ENCODE measurements around the gene SYNPO2.

The SYNPO2 gene

GRCh38 chr4:118968813-118969212, 80.2 kb downstream of the SYNPO2 start:
- H3K79me2 ChIP-seq (ENCODE audit: insufficient read depth, low read length): no peaks in the 10 kb centered on the region
- no peak overlapping the region for H3K9ac ChIP-seq (ENCODE audit: low read depth, low read length, poor library complexity, severe bottlenecking)
- H2AFZ ChIP-seq (ENCODE audit: low read length): peak overlapping the region; percentile 96
- no peaks in the 10 kb centered on the region for H3K9me3 ChIP-seq (ENCODE audit: insufficient read depth, low read depth, low read length)
- no peaks in the 10 kb centered on the region for H3F3A ChIP-seq (ENCODE audit: low read depth)
- no peaks in the 10 kb centered on the region for H3K36me3 ChIP-seq (ENCODE audit: insufficient read depth, low read length)
- H4K20me1 ChIP-seq (ENCODE audit: insufficient read depth, low read length, poor library complexity, severe bottlenecking): no peaks in the 10 kb centered on the region
- no peak overlapping the region for H3K4me3 ChIP-seq (ENCODE audit: low read length, poor library complexity, severe bottlenecking)
- H3K27me3 ChIP-seq (ENCODE audit: insufficient read depth, low read length, poor library complexity, severe bottlenecking): no peaks in the 10 kb centered on the region
- H3K4me1 ChIP-seq (ENCODE audit: insufficient read depth, low read length, poor library complexity, severe bottlenecking): peaks cover 11% of the 10 kb centered on the region
- H3K9me2 ChIP-seq (replicated peaks; ENCODE audit: low read depth, low read length): no peaks in the 10 kb centered on the region
- TF ChIP-seq EZH2phosphoT487 (IDR thresholded peaks at IDR 0.05; ENCODE audit: borderline replicate concordance) (no peak), CTCF (conservative IDR thresholded peaks at IDR 0.05; ENCODE audit: low read length) (no peak)
- H3K4me2 ChIP-seq (ENCODE audit: low read depth, low read length, poor library complexity, severe bottlenecking): no peak overlapping the region

GRCh38 chr4:118969359-118969758, 80.7 kb downstream of the SYNPO2 start:
- H3K4me2 ChIP-seq (ENCODE audit: low read depth, low read length, poor library complexity, severe bottlenecking): no peak overlapping the region
- TF ChIP-seq CTCF (conservative IDR thresholded peaks at IDR 0.05; ENCODE audit: low read length): peak; percentile 64
- no peak for TF ChIP-seq EZH2phosphoT487 (IDR thresholded peaks at IDR 0.05; ENCODE audit: borderline replicate concordance)
- no peaks in the 10 kb centered on the region for H3K9me2 ChIP-seq (replicated peaks; ENCODE audit: low read depth, low read length)
- H3K79me2 ChIP-seq (ENCODE audit: insufficient read depth, low read length): no peaks in the 10 kb centered on the region
- H3K4me3 ChIP-seq (ENCODE audit: low read length, poor library complexity, severe bottlenecking): no peak overlapping the region
- no peaks in the 10 kb centered on the region for H3K9me3 ChIP-seq (ENCODE audit: insufficient read depth, low read depth, low read length)
- peak overlapping the region; percentile 96 for H2AFZ ChIP-seq (ENCODE audit: low read length)
- no peaks in the 10 kb centered on the region for H3K36me3 ChIP-seq (ENCODE audit: insufficient read depth, low read length)
- H3K27me3 ChIP-seq (ENCODE audit: insufficient read depth, low read length, poor library complexity, severe bottlenecking): no peaks in the 10 kb centered on the region
- H3F3A ChIP-seq (ENCODE audit: low read depth): no peaks in the 10 kb centered on the region
- no peaks in the 10 kb centered on the region for H4K20me1 ChIP-seq (ENCODE audit: insufficient read depth, low read length, poor library complexity, severe bottlenecking)
- H3K9ac ChIP-seq (ENCODE audit: low read depth, low read length, poor library complexity, severe bottlenecking): no peak overlapping the region
- peaks cover 11% of the 10 kb centered on the region for H3K4me1 ChIP-seq (ENCODE audit: insufficient read depth, low read length, poor library complexity, severe bottlenecking)

GRCh38 chr4:118972167-118972566, 83.5 kb downstream of the SYNPO2 start:
- Histone ChIP-seq H4K20me1 (ENCODE audit: insufficient read depth, low read length, poor library complexity, severe bottlenecking) (no peaks in the 10 kb centered on the region), H3K9ac (ENCODE audit: low read depth, low read length, poor library complexity, severe bottlenecking) (no peak overlapping the region), H3K4me2 (ENCODE audit: low read depth, low read length, poor library complexity, severe bottlenecking) (no peak overlapping the region), H3K4me3 (ENCODE audit: low read length, poor library complexity, severe bottlenecking) (no peak overlapping the region), H3F3A (ENCODE audit: low read depth) (no peaks in the 10 kb centered on the region), H3K79me2 (ENCODE audit: insufficient read depth, low read length) (no peaks in the 10 kb centered on the region), H3K9me3 (ENCODE audit: insufficient read depth, low read depth, low read length) (no peaks in the 10 kb centered on the region), H3K27me3 (ENCODE audit: insufficient read depth, low read length, poor library complexity, severe bottlenecking) (no peaks in the 10 kb centered on the region), H3K4me1 (ENCODE audit: insufficient read depth, low read length, poor library complexity, severe bottlenecking) (peaks cover 11% of the 10 kb centered on the region), H2AFZ (ENCODE audit: low read length) (no peak overlapping the region), H3K36me3 (ENCODE audit: insufficient read depth, low read length) (no peaks in the 10 kb centered on the region), H3K9me2 (replicated peaks; ENCODE audit: low read depth, low read length) (no peaks in the 10 kb centered on the region)
- no peak for TF ChIP-seq EZH2phosphoT487 (IDR thresholded peaks at IDR 0.05; ENCODE audit: borderline replicate concordance)

- no peaks in the 10 kb centered on the region for H3K9me3 ChIP-seq (ENCODE audit: insufficient read depth, low read depth, low read length)
- H3K9ac ChIP-seq (ENCODE audit: low read depth, low read length, poor library complexity, severe bottlenecking): no peak overlapping the region
- peaks cover 4% of the 10 kb centered on the region for H3K4me1 ChIP-seq (ENCODE audit: insufficient read depth, low read length, poor library complexity, severe bottlenecking)
- no peaks in the 10 kb centered on the region for H3K27me3 ChIP-seq (ENCODE audit: insufficient read depth, low read length, poor library complexity, severe bottlenecking)
- H3K4me3 ChIP-seq (ENCODE audit: low read length, poor library complexity, severe bottlenecking): no peak overlapping the region
- no peaks in the 10 kb centered on the region for H3K79me2 ChIP-seq (ENCODE audit: insufficient read depth, low read length)
- H3F3A ChIP-seq (ENCODE audit: low read depth): no peaks in the 10 kb centered on the region
- H3K36me3 ChIP-seq (ENCODE audit: insufficient read depth, low read length): no peaks in the 10 kb centered on the region
- no peaks in the 10 kb centered on the region for H4K20me1 ChIP-seq (ENCODE audit: insufficient read depth, low read length, poor library complexity, severe bottlenecking)
- no peak for TF ChIP-seq CTCF (conservative IDR thresholded peaks at IDR 0.05; ENCODE audit: low read length)
- no peak for TF ChIP-seq EZH2phosphoT487 (IDR thresholded peaks at IDR 0.05; ENCODE audit: borderline replicate concordance)
- H2AFZ ChIP-seq (ENCODE audit: low read length): no peak overlapping the region
- H3K4me2 ChIP-seq (ENCODE audit: low read depth, low read length, poor library complexity, severe bottlenecking): no peak overlapping the region
- no peaks in the 10 kb centered on the region for H3K9me2 ChIP-seq (replicated peaks; ENCODE audit: low read depth, low read length)
These were observed 84.6 kb downstream of the SYNPO2 start for GRCh38 chr4:118973295-118973694.

Data from Loucy (cell line).